Stimulated activated naive CD8-positive, alpha-beta T cell treated with anti-CD3 and anti-CD28 coated beads, Interleukin-15, Interleukin-2, amounts not matched to agents 100 ng/mL and 50 ng/mL, for 24 hours (primary cell): Measurements from ENCODE around the gene CNTN2.

Source experiments
- H3K27ac Mint-ChIP-seq: one replicate; pipeline ENCODE4 v1.8.0; 2021; ENCODE audit warnings: mild to moderate bottlenecking, mixed read lengths
- H3K27me3 Mint-ChIP-seq: one replicate; pipeline ENCODE4 v1.8.0; 2021; ENCODE audit warnings: mixed read lengths
- H3K36me3 Mint-ChIP-seq: one replicate; pipeline ENCODE4 v1.8.0; 2021; ENCODE audit warnings: low read depth, mixed read lengths
- H3K4me1 Mint-ChIP-seq: one replicate; pipeline ENCODE4 v1.8.0; 2021; ENCODE audit warnings: low read depth, mixed read lengths
- H3K4me3 Mint-ChIP-seq: one replicate; pipeline ENCODE4 v1.8.0; 2021; ENCODE audit warnings: mild to moderate bottlenecking, mixed read lengths
- H3K9me3 Mint-ChIP-seq: one replicate; pipeline ENCODE4 v1.8.0; 2021; ENCODE audit warnings: mixed read lengths

Gene CNTN2

GRCh38 chr1:205056956-205057568 lies 14.1 kb downstream of the CNTN2 start:
- H3K9me3 Mint-ChIP-seq = no peaks in the 10 kb centered on the region
- H3K4me1 Mint-ChIP-seq = no peaks in the 10 kb centered on the region
- no peak overlapping the region for H3K27ac Mint-ChIP-seq
- H3K27me3 Mint-ChIP-seq = no peaks in the 10 kb centered on the region
- no peaks in the 10 kb centered on the region for H3K36me3 Mint-ChIP-seq
- no peak overlapping the region for H3K4me3 Mint-ChIP-seq

GRCh38 chr1:205057808-205058575 lies 15.0 kb downstream of the CNTN2 start:
- Mint-ChIP-seq H3K36me3 (no peaks in the 10 kb centered on the region), H3K4me1 (no peaks in the 10 kb centered on the region), H3K27me3 (no peaks in the 10 kb centered on the region), H3K4me3 (no peak overlapping the region), H3K9me3 (no peaks in the 10 kb centered on the region), H3K27ac (no peak overlapping the region)

GRCh38 chr1:205058853-205059252 lies 15.8 kb downstream of the CNTN2 start:
- Mint-ChIP-seq H3K27me3 (no peaks in the 10 kb centered on the region), H3K27ac (no peak overlapping the region), H3K4me1 (no peaks in the 10 kb centered on the region), H3K9me3 (no peaks in the 10 kb centered on the region), H3K36me3 (no peaks in the 10 kb centered on the region), H3K4me3 (no peak overlapping the region)

- H3K4me1 Mint-ChIP-seq = no peaks in the 10 kb centered on the region
- H3K4me3 Mint-ChIP-seq = no peak overlapping the region
- H3K9me3 Mint-ChIP-seq = no peaks in the 10 kb centered on the region
- H3K27ac Mint-ChIP-seq = no peak overlapping the region
- no peaks in the 10 kb centered on the region for H3K27me3 Mint-ChIP-seq
- H3K36me3 Mint-ChIP-seq = no peaks in the 10 kb centered on the region
These were observed 16.6 kb downstream of the CNTN2 start for GRCh38 chr1:205059660-205060059.

GRCh38 chr1:205060746-205061145 lies 17.7 kb downstream of the CNTN2 start:
- Mint-ChIP-seq H3K36me3 (no peaks in the 10 kb centered on the region), H3K9me3 (no peaks in the 10 kb centered on the region), H3K4me1 (no peaks in the 10 kb centered on the region), H3K27me3 (no peaks in the 10 kb centered on the region), H3K4me3 (no peak overlapping the region), H3K27ac (no peak overlapping the region)

GRCh38 chr1:205061227-205061626 lies 18.2 kb downstream of the CNTN2 start:
- Mint-ChIP-seq H3K9me3 (no peaks in the 10 kb centered on the region), H3K36me3 (no peaks in the 10 kb centered on the region), H3K27ac (no peak overlapping the region), H3K4me3 (no peak overlapping the region), H3K27me3 (no peaks in the 10 kb centered on the region), H3K4me1 (no peaks in the 10 kb centered on the region)

- Mint-ChIP-seq H3K27ac (no peak overlapping the region), H3K27me3 (no peaks in the 10 kb centered on the region), H3K9me3 (no peaks in the 10 kb centered on the region), H3K4me3 (no peak overlapping the region), H3K36me3 (no peaks in the 10 kb centered on the region), H3K4me1 (no peaks in the 10 kb centered on the region)
These were observed 18.7 kb downstream of the CNTN2 start for GRCh38 chr1:205061665-205062069.

GRCh38 chr1:205062319-205062718 lies 19.3 kb downstream of the CNTN2 start:
- H3K27me3 Mint-ChIP-seq = no peaks in the 10 kb centered on the region

GRCh38 chr1:205062895-205063294 lies 19.9 kb downstream of the CNTN2 start:
- H3K27me3 Mint-ChIP-seq = no peaks in the 10 kb centered on the region
- H3K27ac Mint-ChIP-seq = no peak overlapping the region
- H3K9me3 Mint-ChIP-seq = no peaks in the 10 kb centered on the region
- H3K4me3 Mint-ChIP-seq = no peak overlapping the region
- no peaks in the 10 kb centered on the region for H3K36me3 Mint-ChIP-seq
- H3K4me1 Mint-ChIP-seq = no peaks in the 10 kb centered on the region

More at GRCh38 chr1:205062319-205062718, 19.3 kb downstream of the CNTN2 start:
- Mint-ChIP-seq H3K4me3 (no peak overlapping the region), H3K36me3 (no peaks in the 10 kb centered on the region), H3K4me1 (no peaks in the 10 kb centered on the region), H3K27ac (no peak overlapping the region), H3K9me3 (no peaks in the 10 kb centered on the region)

GRCh38 chr1:205064301-205064700 lies 21.3 kb downstream of the CNTN2 start:
- Mint-ChIP-seq H3K27me3 (no peaks in the 10 kb centered on the region), H3K36me3 (no peaks in the 10 kb centered on the region), H3K9me3 (no peaks in the 10 kb centered on the region), H3K4me1 (no peaks in the 10 kb centered on the region), H3K27ac (no peak overlapping the region), H3K4me3 (no peak overlapping the region)

- no peaks in the 10 kb centered on the region for H3K36me3 Mint-ChIP-seq
- H3K4me1 Mint-ChIP-seq = no peaks in the 10 kb centered on the region
- H3K4me3 Mint-ChIP-seq = no peak overlapping the region
- H3K9me3 Mint-ChIP-seq = no peaks in the 10 kb centered on the region
- no peaks in the 10 kb centered on the region for H3K27me3 Mint-ChIP-seq
- no peak overlapping the region for H3K27ac Mint-ChIP-seq
These were observed 21.8 kb downstream of the CNTN2 start for GRCh38 chr1:205064741-205065316.

GRCh38 chr1:205065666-205066065 lies 22.7 kb downstream of the CNTN2 start:
- Mint-ChIP-seq H3K9me3 (no peaks in the 10 kb centered on the region), H3K4me1 (no peaks in the 10 kb centered on the region), H3K27me3 (no peaks in the 10 kb centered on the region), H3K4me3 (no peak overlapping the region), H3K27ac (no peak overlapping the region), H3K36me3 (no peaks in the 10 kb centered on the region)

- Mint-ChIP-seq H3K4me1 (no peaks in the 10 kb centered on the region), H3K27me3 (no peaks in the 10 kb centered on the region), H3K4me3 (no peak overlapping the region), H3K9me3 (no peaks in the 10 kb centered on the region), H3K27ac (no peak overlapping the region), H3K36me3 (no peaks in the 10 kb centered on the region)
These were observed 23.3 kb downstream of the CNTN2 start for GRCh38 chr1:205066141-205066818.

- Mint-ChIP-seq H3K27me3 (no peaks in the 10 kb centered on the region), H3K9me3 (no peaks in the 10 kb centered on the region), H3K36me3 (no peaks in the 10 kb centered on the region), H3K27ac (no peak overlapping the region), H3K4me1 (no peaks in the 10 kb centered on the region), H3K4me3 (no peak overlapping the region)
These were observed 24.0 kb downstream of the CNTN2 start for GRCh38 chr1:205067031-205067430.

GRCh38 chr1:205068001-205068400 lies 25.0 kb downstream of the CNTN2 start:
- H3K27me3 Mint-ChIP-seq = no peaks in the 10 kb centered on the region
- H3K27ac Mint-ChIP-seq = no peak overlapping the region
- H3K36me3 Mint-ChIP-seq = no peaks in the 10 kb centered on the region
- H3K9me3 Mint-ChIP-seq = no peaks in the 10 kb centered on the region
- no peak overlapping the region for H3K4me3 Mint-ChIP-seq
- H3K4me1 Mint-ChIP-seq = no peaks in the 10 kb centered on the region
